ENCODE results near the gene RNASE11.
"Not testable (repeated sequence)": the region's sequence is repeated elsewhere in the genome, so short reads cannot be mapped to it uniquely, and the experiment has no call there.

DNA sequence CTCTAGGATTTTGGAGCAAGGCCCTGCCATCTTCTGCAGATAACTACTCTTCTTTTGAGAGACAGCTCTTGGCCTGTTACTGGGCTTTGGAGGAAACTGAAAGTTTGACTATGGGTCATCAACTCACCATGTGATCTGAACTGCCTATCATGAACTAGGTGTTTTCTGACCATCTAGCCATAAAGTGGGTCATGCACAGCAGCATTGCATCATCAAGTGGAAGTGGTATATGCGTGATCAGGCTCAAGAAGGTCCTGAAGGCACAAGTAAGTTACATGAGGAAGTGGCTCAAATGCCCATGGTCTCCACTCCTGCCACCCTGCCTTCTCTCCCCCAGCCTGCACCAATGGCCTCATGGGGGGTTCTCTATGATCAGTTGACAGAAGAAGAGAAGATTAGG is 17.1 kb downstream of the RNASE11 start:
- TF ChIP-seq, protein P1, sequence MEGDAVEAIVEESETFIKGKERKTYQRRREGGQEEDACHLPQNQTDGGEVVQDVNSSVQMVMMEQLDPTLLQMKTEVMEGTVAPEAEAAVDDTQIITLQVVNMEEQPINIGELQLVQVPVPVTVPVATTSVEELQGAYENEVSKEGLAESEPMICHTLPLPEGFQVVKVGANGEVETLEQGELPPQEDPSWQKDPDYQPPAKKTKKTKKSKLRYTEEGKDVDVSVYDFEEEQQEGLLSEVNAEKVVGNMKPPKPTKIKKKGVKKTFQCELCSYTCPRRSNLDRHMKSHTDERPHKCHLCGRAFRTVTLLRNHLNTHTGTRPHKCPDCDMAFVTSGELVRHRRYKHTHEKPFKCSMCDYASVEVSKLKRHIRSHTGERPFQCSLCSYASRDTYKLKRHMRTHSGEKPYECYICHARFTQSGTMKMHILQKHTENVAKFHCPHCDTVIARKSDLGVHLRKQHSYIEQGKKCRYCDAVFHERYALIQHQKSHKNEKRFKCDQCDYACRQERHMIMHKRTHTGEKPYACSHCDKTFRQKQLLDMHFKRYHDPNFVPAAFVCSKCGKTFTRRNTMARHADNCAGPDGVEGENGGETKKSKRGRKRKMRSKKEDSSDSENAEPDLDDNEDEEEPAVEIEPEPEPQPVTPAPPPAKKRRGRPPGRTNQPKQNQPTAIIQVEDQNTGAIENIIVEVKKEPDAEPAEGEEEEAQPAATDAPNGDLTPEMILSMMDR (IDR thresholded peaks at IDR 0.05; ENCODE audit: insufficient read depth, low read length) = not testable (repeated sequence)
- not testable (repeated sequence) for TF ChIP-seq GABPA (IDR thresholded peaks at IDR 0.05; ENCODE audit: low read depth)
- TF ChIP-seq, protein P2, sequence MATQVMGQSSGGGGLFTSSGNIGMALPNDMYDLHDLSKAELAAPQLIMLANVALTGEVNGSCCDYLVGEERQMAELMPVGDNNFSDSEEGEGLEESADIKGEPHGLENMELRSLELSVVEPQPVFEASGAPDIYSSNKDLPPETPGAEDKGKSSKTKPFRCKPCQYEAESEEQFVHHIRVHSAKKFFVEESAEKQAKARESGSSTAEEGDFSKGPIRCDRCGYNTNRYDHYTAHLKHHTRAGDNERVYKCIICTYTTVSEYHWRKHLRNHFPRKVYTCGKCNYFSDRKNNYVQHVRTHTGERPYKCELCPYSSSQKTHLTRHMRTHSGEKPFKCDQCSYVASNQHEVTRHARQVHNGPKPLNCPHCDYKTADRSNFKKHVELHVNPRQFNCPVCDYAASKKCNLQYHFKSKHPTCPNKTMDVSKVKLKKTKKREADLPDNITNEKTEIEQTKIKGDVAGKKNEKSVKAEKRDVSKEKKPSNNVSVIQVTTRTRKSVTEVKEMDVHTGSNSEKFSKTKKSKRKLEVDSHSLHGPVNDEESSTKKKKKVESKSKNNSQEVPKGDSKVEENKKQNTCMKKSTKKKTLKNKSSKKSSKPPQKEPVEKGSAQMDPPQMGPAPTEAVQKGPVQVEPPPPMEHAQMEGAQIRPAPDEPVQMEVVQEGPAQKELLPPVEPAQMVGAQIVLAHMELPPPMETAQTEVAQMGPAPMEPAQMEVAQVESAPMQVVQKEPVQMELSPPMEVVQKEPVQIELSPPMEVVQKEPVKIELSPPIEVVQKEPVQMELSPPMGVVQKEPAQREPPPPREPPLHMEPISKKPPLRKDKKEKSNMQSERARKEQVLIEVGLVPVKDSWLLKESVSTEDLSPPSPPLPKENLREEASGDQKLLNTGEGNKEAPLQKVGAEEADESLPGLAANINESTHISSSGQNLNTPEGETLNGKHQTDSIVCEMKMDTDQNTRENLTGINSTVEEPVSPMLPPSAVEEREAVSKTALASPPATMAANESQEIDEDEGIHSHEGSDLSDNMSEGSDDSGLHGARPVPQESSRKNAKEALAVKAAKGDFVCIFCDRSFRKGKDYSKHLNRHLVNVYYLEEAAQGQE (IDR thresholded peaks at IDR 0.05; ENCODE audit: insufficient replicate concordance, low read depth) = not testable (repeated sequence)

All from HL-60 (cell line).